SK-N-SH treated with all-trans-retinoic acid at 6 μM for 48 hours (cell line): ENCODE data around the gene GP2.

Source experiments
- ATAC-seq: fragments of 200-7000 bp; cut with Tn5 transposase; 3 replicates; pipeline ENCODE4 v1.9.1; 2020; ENCODE audit warnings: mild to moderate bottlenecking, moderate library complexity
- BACH2 ChIP-seq: fragments of 250-450 bp; sonication (Bioruptor Pico); IDR thresholded peaks from 2 replicates; pipeline ENCODE4 v1.9.0; 2021; ENCODE audit warnings: mild to moderate bottlenecking, borderline replicate concordance
- CREB5 ChIP-seq: fragments of 250-450 bp; sonication (Bioruptor Pico); IDR thresholded peaks from 2 replicates; pipeline ENCODE4 v1.5.1; 2020; ENCODE audit warnings: low read depth, mild to moderate bottlenecking, moderate library complexity
- CSDC2 ChIP-seq: fragments of 250-450 bp; sonication (Bioruptor Pico); IDR thresholded peaks from 2 replicates; pipeline ENCODE4 v1.5.0; 2020; ENCODE audit warnings: mild to moderate bottlenecking, moderate library complexity
- CSRNP3 ChIP-seq: fragments of 250-450 bp; sonication (Bioruptor Pico); IDR thresholded peaks from 2 replicates; pipeline ENCODE4 v1.5.1; 2021; ENCODE audit warnings: mild to moderate bottlenecking, moderate library complexity
- ESRRG ChIP-seq: fragments of 250-450 bp; sonication (Bioruptor Pico); IDR thresholded peaks from 2 replicates; pipeline ENCODE4 v1.6.1; 2021; ENCODE audit warnings: mild to moderate bottlenecking
- GLIS3 ChIP-seq: fragments of 250-450 bp; sonication (Bioruptor Pico); IDR thresholded peaks from 2 replicates; pipeline ENCODE4 v1.5.0; 2020; ENCODE audit warnings: mild to moderate bottlenecking, moderate library complexity
- OSR1 ChIP-seq: fragments of 250-450 bp; sonication (Bioruptor Pico); IDR thresholded peaks from 2 replicates; pipeline ENCODE4 v1.8.0; 2022; ENCODE audit warnings: moderate library complexity, mild to moderate bottlenecking, inconsistent platforms
- PATZ1 ChIP-seq: fragments of 250-450 bp; sonication (Bioruptor Pico); IDR thresholded peaks from 2 replicates; pipeline ENCODE4 v1.8.0; 2020; ENCODE audit warnings: mild to moderate bottlenecking, moderate library complexity, borderline replicate concordance
- PPARA ChIP-seq: fragments of 250-450 bp; sonication (Bioruptor Pico); IDR thresholded peaks from 2 replicates; pipeline ENCODE4 v1.5.0; 2020; ENCODE audit warnings: mild to moderate bottlenecking, borderline replicate concordance
- RARB ChIP-seq: fragments of 250-450 bp; sonication (Bioruptor Pico); IDR thresholded peaks from 2 replicates; pipeline ENCODE4 v1.8.0; 2021; ENCODE audit warnings: mild to moderate bottlenecking, moderate library complexity
- SNAI2 ChIP-seq: fragments of 250-450 bp; sonication (Bioruptor Pico); IDR thresholded peaks from 2 replicates; pipeline ENCODE4 v1.5.0; 2020; ENCODE audit warnings: mild to moderate bottlenecking, moderate library complexity
- TSHZ2 ChIP-seq: fragments of 250-450 bp; sonication (Bioruptor Pico); IDR thresholded peaks from 2 replicates; pipeline ENCODE4 v1.5.0; 2020; ENCODE audit warnings: mild to moderate bottlenecking, moderate library complexity
- ZFP3 ChIP-seq: fragments of 250-450 bp; sonication (Bioruptor Pico); IDR thresholded peaks from 2 replicates; pipeline ENCODE4 v1.5.0; 2020; ENCODE audit warnings: mild to moderate bottlenecking, moderate library complexity
- ZFP30 ChIP-seq: fragments of 450-650 bp; formaldehyde crosslinking; IDR thresholded peaks from 2 replicates; pipeline ENCODE4 v1.5.0; 2022; ENCODE audit warnings: mild to moderate bottlenecking, moderate library complexity
- ZNF565 ChIP-seq: fragments of 450-650 bp; formaldehyde crosslinking; conservative IDR thresholded peaks from 2 replicates; pipeline ENCODE4 v1.5.0; 2020; ENCODE audit warnings: low read depth, mild to moderate bottlenecking, moderate library complexity
- ZNF70 ChIP-seq: fragments of 450-650 bp; formaldehyde crosslinking; IDR thresholded peaks from 2 replicates; pipeline ENCODE4 v1.5.0; 2020; ENCODE audit warnings: mild to moderate bottlenecking, moderate library complexity
- ZNF8 ChIP-seq: fragments of 450-650 bp; formaldehyde crosslinking; IDR thresholded peaks from 2 replicates; pipeline ENCODE4 v1.5.0; 2020; ENCODE audit warnings: mild to moderate bottlenecking, moderate library complexity

GP2 gene

GRCh38 chr16:20329392-20330138 lies 2.3 kb upstream of the GP2 start:
- ATAC-seq = no peak
- TF ChIP-seq ZNF70 (no peak), BACH2 (CRISPR knock-in tag) (no peak)
- TF ChIP-seq, all 23 proteins: peak for 0

- TF ChIP-seq CREB5 (CRISPR knock-in tag) = no peak
- no peak for TF ChIP-seq PPARA (CRISPR knock-in tag)
- no peak for TF ChIP-seq SNAI2 (CRISPR knock-in tag)
- no peak for TF ChIP-seq ZFP3 (CRISPR knock-in tag)
- TF ChIP-seq ZNF8 = no peak
- TF ChIP-seq GLIS3 = no peak
- TF ChIP-seq TSHZ2 (CRISPR knock-in tag) = no peak
- TF ChIP-seq ZFP30 (CRISPR knock-in tag) = no peak
- TF ChIP-seq, all 23 proteins: peak for 0
- ATAC-seq = no peak
Measured at GRCh38 chr16:20326321-20326720, 992 bp downstream of the GP2 start.

GRCh38 chr16:20325005-20325404 lies 2.3 kb downstream of the GP2 start:
- TF ChIP-seq ESRRG (CRISPR knock-in tag) = no peak
- no peak for TF ChIP-seq GLIS3
- TF ChIP-seq ZNF565 = no peak
- no peak for TF ChIP-seq SNAI2 (CRISPR knock-in tag)
- no peak for TF ChIP-seq ZNF70
- TF ChIP-seq TSHZ2 (CRISPR knock-in tag) = no peak
- TF ChIP-seq CSDC2 (CRISPR knock-in tag) = no peak
- TF ChIP-seq CREB5 (CRISPR knock-in tag) = no peak
- TF ChIP-seq BACH2 (CRISPR knock-in tag) = no peak
- no peak for TF ChIP-seq ZFP3 (CRISPR knock-in tag)
- TF ChIP-seq CSRNP3 (CRISPR knock-in tag) = no peak
- no peak for TF ChIP-seq ZFP30 (CRISPR knock-in tag)
- TF ChIP-seq RARB (CRISPR knock-in tag) = no peak
- no peak for TF ChIP-seq OSR1
- no peak for ATAC-seq

- no peak for ATAC-seq
- TF ChIP-seq BACH2 (CRISPR knock-in tag) (no peak), CREB5 (CRISPR knock-in tag) (no peak), ESRRG (CRISPR knock-in tag) (no peak), CSRNP3 (CRISPR knock-in tag) (no peak), PATZ1 (CRISPR knock-in tag) (no peak), ZNF70 (no peak), RARB (CRISPR knock-in tag) (no peak)
Measured at GRCh38 chr16:20323591-20324117, 3.7 kb downstream of the GP2 start.
